GM10266 (cell line): Measurements from ENCODE around the gene OR4D6.

ENCODE experiments used
- DNase-seq: peaks from one replicate; pipeline ENCODE4 v3.0.0; 2012; ENCODE audit errors: extremely low spot score
- CTCF ChIP-seq: IDR thresholded peaks from 2 replicates; pipeline ENCODE4 v1.5.1; 2012; ENCODE audit warnings: mild to moderate bottlenecking, low read depth; ENCODE audit not compliant: control insufficient read depth, insufficient read depth; ENCODE audit errors: missing control alignments

OR4D6 gene

GRCh38 chr11:59448484-59448883 lies 8.3 kb upstream of the OR4D6 start:
- no peak for DNase-seq
- TF ChIP-seq CTCF: no peak

- no peak for DNase-seq
- no peak for TF ChIP-seq CTCF
Observed at GRCh38 chr11:59459916-59460315, 3.2 kb downstream of the OR4D6 start.

- TF ChIP-seq CTCF: no peak
- no peak for DNase-seq
Observed at GRCh38 chr11:59463190-59463641, 6.5 kb downstream of the OR4D6 start.

GRCh38 chr11:59473015-59473414 lies 16.3 kb downstream of the OR4D6 start, which contains the start of gene OR4D10:
Gene OR4D10, plus strand, starts transcription at chr11:59473315. Its CDS starts 4,115 bp downstream, at chr11:59477430.
- no peak for DNase-seq
- no peak for TF ChIP-seq CTCF

- no peak for TF ChIP-seq CTCF
- no peak for DNase-seq
Observed at GRCh38 chr11:59475176-59475575, 18.4 kb downstream of the OR4D6 start.

- no peak for TF ChIP-seq CTCF
- DNase-seq: no peak
Observed at GRCh38 chr11:59479906-59480305, 23.1 kb downstream of the OR4D6 start.

GRCh38 chr11:59480359-59480758 lies 23.6 kb downstream of the OR4D6 start:
- TF ChIP-seq CTCF: no peak
- DNase-seq: no peak
